ENCODE measurements around the gene PTPRM. TPM values are rescaled to one million over a fixed set of nuclear protein-coding genes. Genes with fewer than 3 reads are reported as not detected.

Gene PTPRM
- total and polyA plus RNA-seq, 9 donors = 61.7 to 91.5 (median 66.4) TPM

DNA sequence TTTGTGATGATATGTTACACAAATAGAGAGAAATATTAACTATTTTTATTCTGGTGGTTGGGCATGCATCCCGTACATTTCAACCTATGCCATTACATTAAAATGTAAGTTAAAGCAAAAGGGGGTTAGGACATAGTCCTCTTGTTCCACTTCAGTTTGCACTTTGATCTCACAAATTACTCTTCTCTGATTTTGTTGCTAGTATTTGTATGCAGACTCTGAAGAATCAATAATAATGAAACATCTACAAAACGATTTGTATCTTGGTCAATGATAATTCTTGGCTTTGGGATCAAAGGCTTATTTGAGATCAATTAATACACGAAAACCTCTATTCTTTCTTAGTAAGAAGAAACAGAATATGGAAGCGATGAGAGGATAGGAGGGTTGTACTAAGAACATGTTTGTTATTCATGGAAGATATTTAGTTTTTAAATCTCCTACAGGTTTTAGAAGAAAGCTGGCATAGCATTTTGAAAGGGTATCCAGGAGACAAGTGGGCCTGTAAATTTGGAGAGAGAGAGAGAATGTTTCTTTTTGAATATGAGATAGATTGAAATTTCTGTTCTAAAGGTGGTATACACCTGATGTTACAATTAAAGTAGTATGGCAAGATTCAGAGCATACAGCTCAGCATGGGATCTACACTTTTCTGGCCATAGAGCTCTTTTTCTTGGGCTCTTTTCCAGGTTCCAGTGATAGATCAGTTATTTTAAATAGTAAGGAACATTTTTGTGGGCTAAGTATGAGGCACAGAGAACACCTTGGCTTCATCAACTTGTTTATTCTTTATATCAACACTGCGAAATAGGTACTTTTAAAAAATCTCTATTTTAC is 347.9 kb downstream of the PTPRM start:
- H3K4me3 ChIP-seq (ENCODE audit: low read length) = no peak overlapping the region
- H3K36me3 ChIP-seq (ENCODE audit: control insufficient read depth, insufficient read depth, low read length) = no peaks in the 10 kb centered on the region
- no peak for DNase-seq
- H3K27me3 ChIP-seq (ENCODE audit: control insufficient read depth, insufficient read depth, low read length) = no peaks in the 10 kb centered on the region
- H3K9me3 ChIP-seq (replicated peaks; ENCODE audit: control insufficient read depth, low read depth, low read length) = no peaks in the 10 kb centered on the region
- no peak overlapping the region for H3K27ac ChIP-seq (ENCODE audit: low read length)
- no peaks in the 10 kb centered on the region for H3K4me1 ChIP-seq (ENCODE audit: control insufficient read depth, insufficient read depth, low read length)
- no CpG with 5 or more reads among the region's 5 CpGs for WGBS (ENCODE audit: insufficient coverage)

DNA sequence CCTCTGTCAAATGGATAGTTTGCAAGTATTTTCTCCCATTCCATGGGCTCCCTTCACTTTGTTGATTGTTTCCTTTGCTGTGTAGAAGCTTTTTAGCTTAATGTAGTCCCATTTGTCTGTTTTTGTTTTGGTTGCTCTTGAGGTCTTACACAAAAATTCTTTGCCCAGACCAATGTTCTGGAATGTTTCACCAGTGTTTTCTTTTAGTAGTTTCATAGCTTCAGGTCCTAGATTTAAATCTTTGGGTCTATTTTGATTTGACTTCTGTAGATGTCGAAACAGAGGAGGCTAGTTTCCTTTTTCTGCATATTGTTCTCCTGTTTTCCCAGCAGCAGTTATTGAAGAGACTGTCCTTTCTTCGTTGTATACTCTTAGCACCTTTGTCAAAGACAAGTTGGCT is 351.6 kb downstream of the PTPRM start:
- Histone ChIP-seq H3K27me3 (ENCODE audit: control insufficient read depth, insufficient read depth, low read length) (no peaks in the 10 kb centered on the region), H3K4me1 (ENCODE audit: control insufficient read depth, insufficient read depth, low read length) (no peaks in the 10 kb centered on the region), H3K27ac (ENCODE audit: low read length) (no peak overlapping the region), H3K4me3 (ENCODE audit: low read length) (no peak overlapping the region), H3K36me3 (ENCODE audit: control insufficient read depth, insufficient read depth, low read length) (no peaks in the 10 kb centered on the region), H3K9me3 (replicated peaks; ENCODE audit: control insufficient read depth, low read depth, low read length) (no peaks in the 10 kb centered on the region)
- WGBS (ENCODE audit: insufficient coverage) = no CpG with 5 or more reads among the region's 2 CpGs
- DNase-seq = no peak

DNA sequence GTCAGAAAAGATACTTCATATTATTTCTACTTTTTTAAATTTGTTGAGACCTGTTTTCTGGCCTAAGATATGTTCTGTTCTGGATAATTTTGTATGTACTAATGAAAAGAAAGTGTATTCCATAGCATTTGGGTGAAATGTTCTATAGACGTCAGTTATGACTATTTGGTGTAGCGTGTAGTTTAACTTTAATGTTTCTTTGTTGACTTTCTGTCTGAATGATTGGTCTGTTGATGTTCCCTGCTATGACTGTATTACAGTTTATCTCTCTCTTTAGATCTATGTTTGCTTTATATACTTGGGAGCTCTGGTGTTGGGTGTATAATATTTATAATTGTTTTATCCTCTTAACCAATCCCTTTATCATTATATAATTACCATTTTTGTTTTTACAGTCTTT is 352.4 kb downstream of the PTPRM start:
- Histone ChIP-seq H3K27me3 (ENCODE audit: control insufficient read depth, insufficient read depth, low read length) (no peaks in the 10 kb centered on the region), H3K27ac (ENCODE audit: low read length) (no peak overlapping the region), H3K4me3 (ENCODE audit: low read length) (no peak overlapping the region), H3K36me3 (ENCODE audit: control insufficient read depth, insufficient read depth, low read length) (no peaks in the 10 kb centered on the region), H3K9me3 (replicated peaks; ENCODE audit: control insufficient read depth, low read depth, low read length) (no peaks in the 10 kb centered on the region), H3K4me1 (ENCODE audit: control insufficient read depth, insufficient read depth, low read length) (no peaks in the 10 kb centered on the region)
- DNase-seq = no peak
- WGBS (ENCODE audit: insufficient coverage) = no CpG with 5 or more reads among the region's 2 CpGs

DNA sequence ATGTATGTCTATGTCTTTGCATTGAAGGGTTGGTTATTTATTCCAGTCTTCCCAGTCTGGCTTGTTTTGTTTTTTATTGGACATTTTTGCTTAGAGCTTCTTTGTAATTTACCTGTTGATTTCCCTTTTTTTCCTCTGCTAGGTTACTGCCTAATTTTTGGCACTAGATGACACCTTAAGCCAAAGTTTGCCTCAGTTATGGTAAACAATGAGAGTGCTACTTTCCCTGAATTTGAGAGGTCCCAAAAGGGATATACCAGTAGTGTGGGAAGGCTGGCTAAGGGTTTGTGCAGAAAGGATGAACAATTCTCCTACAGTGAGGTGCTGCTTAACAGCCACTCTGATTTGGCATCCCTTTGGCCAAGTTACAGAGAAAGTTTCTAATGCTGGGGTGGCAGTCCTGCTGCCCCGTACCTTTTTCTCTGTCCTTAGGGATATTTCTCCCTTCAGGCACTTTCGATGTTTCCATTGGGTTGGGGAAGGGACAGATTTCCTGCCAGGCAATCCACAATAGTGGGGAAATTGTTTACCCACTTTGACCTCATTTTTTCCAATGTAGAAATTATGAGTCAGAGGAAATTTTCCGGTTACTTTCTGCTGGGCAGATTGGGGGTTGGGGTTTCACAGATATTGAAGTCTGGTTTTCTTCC is 354.9 kb downstream of the PTPRM start:
- WGBS (ENCODE audit: insufficient coverage) = no CpG with 5 or more reads among the region's 3 CpGs
- Histone ChIP-seq H3K27ac (ENCODE audit: low read length) (no peak overlapping the region), H3K4me3 (ENCODE audit: low read length) (no peak overlapping the region), H3K9me3 (replicated peaks; ENCODE audit: control insufficient read depth, low read depth, low read length) (no peaks in the 10 kb centered on the region), H3K4me1 (ENCODE audit: control insufficient read depth, insufficient read depth, low read length) (no peaks in the 10 kb centered on the region), H3K36me3 (ENCODE audit: control insufficient read depth, insufficient read depth, low read length) (peaks cover under 1% of the 10 kb centered on the region), H3K27me3 (ENCODE audit: control insufficient read depth, insufficient read depth, low read length) (no peaks in the 10 kb centered on the region)
- peak; percentile 19 for DNase-seq

DNA sequence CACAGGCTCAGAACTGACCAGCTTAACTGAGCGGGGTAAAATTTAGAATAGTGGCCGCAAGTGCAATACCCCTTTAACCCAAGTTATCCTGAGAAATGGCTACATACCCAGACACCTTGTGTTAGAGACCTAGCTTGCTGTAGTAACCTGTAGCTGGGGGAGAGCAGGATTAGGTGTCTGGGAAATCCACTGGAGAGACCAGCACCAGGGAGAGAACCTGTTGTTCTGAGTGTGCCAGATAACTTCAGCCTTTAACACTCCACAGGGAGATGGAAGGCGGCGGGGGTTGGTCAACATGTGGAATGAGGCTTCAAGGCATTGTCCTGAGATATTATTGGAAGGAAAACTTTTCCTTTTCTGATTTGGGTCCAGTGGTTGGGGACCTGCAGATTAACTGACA is 356.0 kb downstream of the PTPRM start:
- no peak for DNase-seq
- Histone ChIP-seq H3K27me3 (ENCODE audit: control insufficient read depth, insufficient read depth, low read length) (no peaks in the 10 kb centered on the region), H3K27ac (ENCODE audit: low read length) (no peak overlapping the region), H3K4me1 (ENCODE audit: control insufficient read depth, insufficient read depth, low read length) (no peaks in the 10 kb centered on the region), H3K36me3 (ENCODE audit: control insufficient read depth, insufficient read depth, low read length) (peaks cover 2% of the 10 kb centered on the region), H3K4me3 (ENCODE audit: low read length) (no peak overlapping the region), H3K9me3 (replicated peaks; ENCODE audit: control insufficient read depth, low read depth, low read length) (no peaks in the 10 kb centered on the region)
- WGBS (ENCODE audit: insufficient coverage) = 81% methylated on average over 2 of the region's 4 CpGs

DNA sequence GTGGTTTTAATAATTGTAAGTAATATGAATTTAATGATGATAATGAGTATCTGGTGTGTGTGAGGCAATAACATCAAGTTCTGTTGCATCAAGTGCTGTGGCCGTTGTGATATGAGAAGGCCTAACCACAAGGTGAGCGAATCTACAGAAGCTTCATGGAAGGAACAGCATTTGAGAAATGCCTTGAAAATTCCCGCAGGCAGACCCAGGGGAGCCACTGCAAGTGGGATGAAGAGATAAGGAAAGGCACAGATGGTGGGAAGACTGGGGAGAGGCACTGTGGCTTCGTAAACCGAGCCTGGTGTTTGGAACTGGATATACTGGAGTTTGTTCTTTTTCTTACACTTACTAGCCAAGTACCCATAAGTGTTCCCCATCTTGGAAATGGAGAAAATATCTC is 357.5 kb downstream of the PTPRM start:
- Histone ChIP-seq H3K36me3 (ENCODE audit: control insufficient read depth, insufficient read depth, low read length) (peaks cover 2% of the 10 kb centered on the region), H3K4me1 (ENCODE audit: control insufficient read depth, insufficient read depth, low read length) (no peaks in the 10 kb centered on the region)
- 90% methylated on average over 3 of the region's 5 CpGs for WGBS (ENCODE audit: insufficient coverage)

DNA sequence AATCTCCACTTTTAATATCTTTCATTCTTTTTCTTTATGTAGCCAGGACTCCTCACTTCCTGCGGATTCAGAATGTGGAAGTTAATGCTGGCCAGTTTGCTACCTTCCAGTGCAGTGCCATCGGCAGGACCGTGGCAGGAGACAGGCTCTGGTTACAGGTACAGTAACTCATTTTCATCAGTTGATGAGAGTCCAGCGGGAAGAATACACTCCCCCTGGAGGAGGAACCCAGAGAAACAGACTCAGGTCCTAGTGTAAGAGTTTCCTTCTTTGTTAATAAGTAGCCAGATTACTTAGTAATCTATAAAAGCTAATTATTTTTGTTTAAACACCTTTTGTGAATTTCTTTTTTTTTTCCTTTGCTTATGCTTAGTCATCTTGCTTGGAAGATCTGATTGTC is 359.4 kb downstream of the PTPRM start:
- H3K4me3 ChIP-seq (ENCODE audit: low read length) = no peak overlapping the region
- WGBS (ENCODE audit: insufficient coverage) = 47% methylated on average over 3 of the region's 4 CpGs
- no peaks in the 10 kb centered on the region for H3K4me1 ChIP-seq (ENCODE audit: control insufficient read depth, insufficient read depth, low read length)

More for the DNA sequence above, 357.5 kb downstream of the PTPRM start:
- H3K27me3 ChIP-seq (ENCODE audit: control insufficient read depth, insufficient read depth, low read length) = no peaks in the 10 kb centered on the region
- no peak overlapping the region for H3K27ac ChIP-seq (ENCODE audit: low read length)
- no peaks in the 10 kb centered on the region for H3K9me3 ChIP-seq (replicated peaks; ENCODE audit: control insufficient read depth, low read depth, low read length)
- no peak for DNase-seq
- H3K4me3 ChIP-seq (ENCODE audit: low read length) = no peak overlapping the region

DNA sequence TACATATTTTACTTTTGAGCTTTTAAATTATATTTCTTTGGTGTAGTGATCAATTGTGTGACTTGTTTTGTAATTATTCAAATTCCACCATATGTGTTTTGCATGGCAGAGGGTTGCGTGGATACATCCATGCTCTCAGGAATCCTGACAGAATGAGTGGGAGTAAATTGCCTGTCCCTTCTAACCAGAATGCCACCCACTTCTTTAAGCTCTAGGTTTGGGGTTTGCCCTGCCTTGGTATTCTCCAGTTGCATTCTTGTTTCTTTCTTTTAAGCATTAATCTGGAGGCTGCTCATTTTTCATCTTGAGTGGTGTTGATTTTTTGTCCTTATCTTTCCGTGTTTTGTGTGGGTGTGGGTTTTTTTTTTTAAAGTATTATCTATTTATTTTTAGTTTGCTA is 360.0 kb downstream of the PTPRM start:
- H3K27me3 ChIP-seq (ENCODE audit: control insufficient read depth, insufficient read depth, low read length) = no peaks in the 10 kb centered on the region
- no CpG with 5 or more reads among the region's 2 CpGs for WGBS (ENCODE audit: insufficient coverage)
- H3K4me3 ChIP-seq (ENCODE audit: low read length) = no peak overlapping the region
- peaks cover 2% of the 10 kb centered on the region for H3K36me3 ChIP-seq (ENCODE audit: control insufficient read depth, insufficient read depth, low read length)
- no peaks in the 10 kb centered on the region for H3K9me3 ChIP-seq (replicated peaks; ENCODE audit: control insufficient read depth, low read depth, low read length)
- no peaks in the 10 kb centered on the region for H3K4me1 ChIP-seq (ENCODE audit: control insufficient read depth, insufficient read depth, low read length)
- DNase-seq = no peak
- H3K27ac ChIP-seq (ENCODE audit: low read length) = no peak overlapping the region

More for the DNA sequence above, 359.4 kb downstream of the PTPRM start:
- H3K36me3 ChIP-seq (ENCODE audit: control insufficient read depth, insufficient read depth, low read length) = peaks cover 2% of the 10 kb centered on the region
- no peaks in the 10 kb centered on the region for H3K9me3 ChIP-seq (replicated peaks; ENCODE audit: control insufficient read depth, low read depth, low read length)
- H3K27me3 ChIP-seq (ENCODE audit: control insufficient read depth, insufficient read depth, low read length) = no peaks in the 10 kb centered on the region
- no peak for DNase-seq
- H3K27ac ChIP-seq (ENCODE audit: low read length) = no peak overlapping the region

DNA sequence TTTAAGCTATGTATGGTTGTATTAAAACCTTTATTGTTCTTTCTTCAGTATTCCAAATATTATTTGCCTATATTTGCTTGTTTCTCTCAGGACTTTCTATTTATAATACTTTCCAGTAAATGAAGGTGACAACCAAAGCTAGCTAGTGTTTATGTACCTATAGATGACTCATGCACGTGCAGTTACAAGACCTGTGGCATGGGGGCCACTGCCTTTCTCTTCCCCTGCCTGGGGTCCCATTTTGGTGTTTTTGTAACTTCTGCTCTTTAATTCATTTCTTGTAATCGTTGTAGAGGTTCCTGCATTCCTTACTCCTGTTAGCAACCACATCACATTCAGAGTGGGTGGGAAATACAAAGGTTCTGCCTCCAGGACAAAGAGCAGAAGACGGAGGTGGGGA is 364.6 kb downstream of the PTPRM start:
- no peaks in the 10 kb centered on the region for H3K4me1 ChIP-seq (ENCODE audit: control insufficient read depth, insufficient read depth, low read length)
- H3K27me3 ChIP-seq (ENCODE audit: control insufficient read depth, insufficient read depth, low read length) = no peaks in the 10 kb centered on the region
- WGBS (ENCODE audit: insufficient coverage) = no CpG with 5 or more reads among the region's 3 CpGs
- no peak overlapping the region for H3K4me3 ChIP-seq (ENCODE audit: low read length)
- no peaks in the 10 kb centered on the region for H3K9me3 ChIP-seq (replicated peaks; ENCODE audit: control insufficient read depth, low read depth, low read length)
- no peak for DNase-seq
- no peak overlapping the region for H3K27ac ChIP-seq (ENCODE audit: low read length)
- H3K36me3 ChIP-seq (ENCODE audit: control insufficient read depth, insufficient read depth, low read length) = peaks cover 2% of the 10 kb centered on the region

DNA sequence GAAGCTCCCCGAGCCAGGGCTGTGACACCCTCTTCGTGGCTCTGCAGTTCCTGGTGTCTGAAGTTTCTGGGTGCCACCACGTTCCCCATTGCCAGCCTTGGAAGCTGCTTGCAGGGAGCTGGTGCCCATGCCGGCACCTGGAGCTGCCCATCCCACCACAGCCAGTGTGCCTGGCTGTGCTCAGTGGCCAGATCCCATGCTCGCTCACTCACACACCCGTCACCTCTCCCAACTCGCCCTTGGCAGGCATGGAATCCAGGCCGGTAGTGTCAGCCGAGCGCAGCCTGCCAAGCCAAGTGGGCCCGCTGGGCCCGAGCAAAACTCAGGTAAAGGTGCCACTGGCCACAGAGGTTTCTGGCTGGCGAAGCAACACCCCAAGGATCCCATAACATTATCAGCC is 370.2 kb downstream of the PTPRM start:
- WGBS (ENCODE audit: insufficient coverage) = 90% methylated on average over 13 of the region's 13 CpGs
- H3K4me1 ChIP-seq (ENCODE audit: control insufficient read depth, insufficient read depth, low read length) = no peaks in the 10 kb centered on the region
- H3K36me3 ChIP-seq (ENCODE audit: control insufficient read depth, insufficient read depth, low read length) = no peaks in the 10 kb centered on the region

More for the DNA sequence above, 370.2 kb downstream of the PTPRM start:
- H3K9me3 ChIP-seq (replicated peaks; ENCODE audit: control insufficient read depth, low read depth, low read length) = no peaks in the 10 kb centered on the region
- H3K4me3 ChIP-seq (ENCODE audit: low read length) = no peak overlapping the region
- no peak overlapping the region for H3K27ac ChIP-seq (ENCODE audit: low read length)
- DNase-seq = no peak
- no peaks in the 10 kb centered on the region for H3K27me3 ChIP-seq (ENCODE audit: control insufficient read depth, insufficient read depth, low read length)

All from muscle of leg (tissue), 11 donors.